HG02759 (cell line): ENCODE results near the gene PSMA7.
"Not testable (repeated sequence)": the region's sequence is repeated elsewhere in the genome, so short reads cannot be mapped to it uniquely, and the experiment has no call there.

Source experiments
- ATAC-seq: cut with Tn5 transposase; IDR thresholded peaks from one replicate; pipeline ENCODE4 v1.9.1; 2021; ENCODE audit warnings: mild to moderate bottlenecking, moderate library complexity; ENCODE audit not compliant: unreplicated experiment

Gene PSMA7

DNA sequence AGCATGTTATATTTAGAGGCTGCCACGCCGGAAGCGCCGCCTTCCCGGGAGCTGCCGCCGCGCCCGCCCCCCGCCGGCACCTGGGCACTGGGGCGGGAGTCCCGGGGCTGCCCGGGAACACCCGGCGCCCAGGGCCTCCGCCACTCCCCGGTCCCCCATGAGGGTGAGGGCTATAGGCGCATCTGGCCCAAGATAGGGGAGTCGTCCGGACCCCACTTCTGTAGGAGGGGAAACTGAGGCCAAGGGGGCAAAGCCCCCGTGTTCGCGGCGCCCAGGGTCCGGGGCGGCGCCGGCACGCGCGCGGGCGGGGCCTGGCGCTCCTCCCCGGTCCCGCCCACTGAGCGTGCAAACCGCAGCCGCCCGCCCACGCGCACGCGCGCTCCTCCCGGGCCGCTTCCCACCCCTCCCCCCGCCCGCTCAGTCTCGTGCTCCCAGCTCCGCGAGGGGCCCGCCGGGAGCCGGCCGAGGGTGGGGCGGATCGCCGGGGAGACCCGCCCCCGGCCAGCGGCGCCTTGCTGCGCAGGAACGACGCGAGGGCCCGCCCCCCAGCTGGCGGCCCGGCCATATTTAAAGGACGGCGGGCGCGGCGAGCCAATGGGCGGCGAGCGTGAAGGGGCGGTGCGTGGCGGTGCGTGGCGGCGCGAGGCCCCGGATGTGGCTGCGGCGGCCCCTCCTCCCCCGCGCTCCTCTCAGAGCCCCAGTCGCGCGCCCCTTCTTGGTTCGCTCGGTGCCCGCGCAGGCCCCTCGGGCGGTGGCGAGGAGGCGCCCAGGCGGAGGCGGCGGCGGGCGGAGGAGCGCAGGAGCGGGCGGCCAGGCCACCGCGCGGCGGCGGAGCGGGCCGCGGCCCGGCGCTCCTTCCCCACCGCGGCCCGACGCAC is 21.2 kb downstream of the PSMA7 start, which contains the start of gene LSM14B:
LSM14B (plus strand) TSS at position 700 of the 878 bp plus-strand sequence. CDS start 192 bp downstream, outside the sequence.
- peak; percentile 78 for ATAC-seq

DNA sequence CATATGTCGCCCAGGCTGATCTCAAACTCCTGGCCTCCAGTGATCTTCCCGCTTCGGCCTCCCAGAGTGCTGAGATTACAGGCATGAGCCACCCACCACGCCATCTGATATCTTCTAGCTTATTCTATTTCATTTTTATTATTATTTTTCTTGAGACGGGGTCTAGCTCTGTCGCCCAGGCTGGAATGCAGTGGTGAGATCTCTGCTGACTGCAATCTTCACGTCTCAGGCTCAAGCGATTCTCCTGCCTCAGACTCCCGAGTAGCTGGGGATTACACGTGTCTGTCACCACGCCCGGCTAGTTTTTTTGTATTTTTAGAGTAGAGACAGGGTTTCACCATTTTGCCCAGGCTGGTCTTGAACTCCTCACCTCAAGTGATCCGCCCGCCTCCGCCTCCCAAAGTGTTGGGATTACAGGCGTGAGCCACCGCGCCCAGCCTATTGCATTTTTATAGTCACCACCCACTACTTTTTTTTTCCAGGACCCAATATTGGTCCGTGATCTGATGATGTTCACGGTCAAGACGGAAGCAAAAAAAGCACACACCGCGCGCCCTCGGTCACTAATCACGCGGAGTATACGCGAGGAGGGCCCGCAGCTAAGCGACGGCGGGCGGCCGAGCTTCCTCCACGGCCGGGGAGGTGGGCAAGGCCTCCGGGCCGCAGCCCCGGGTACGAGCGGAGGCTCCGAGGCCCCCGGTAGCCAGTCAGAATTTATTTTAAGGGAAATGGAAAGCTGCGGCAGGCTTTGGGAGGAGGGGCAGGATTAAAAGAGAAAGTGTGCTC is 22.0 kb downstream of the PSMA7 start:
- ATAC-seq = peak; percentile 10

DNA sequence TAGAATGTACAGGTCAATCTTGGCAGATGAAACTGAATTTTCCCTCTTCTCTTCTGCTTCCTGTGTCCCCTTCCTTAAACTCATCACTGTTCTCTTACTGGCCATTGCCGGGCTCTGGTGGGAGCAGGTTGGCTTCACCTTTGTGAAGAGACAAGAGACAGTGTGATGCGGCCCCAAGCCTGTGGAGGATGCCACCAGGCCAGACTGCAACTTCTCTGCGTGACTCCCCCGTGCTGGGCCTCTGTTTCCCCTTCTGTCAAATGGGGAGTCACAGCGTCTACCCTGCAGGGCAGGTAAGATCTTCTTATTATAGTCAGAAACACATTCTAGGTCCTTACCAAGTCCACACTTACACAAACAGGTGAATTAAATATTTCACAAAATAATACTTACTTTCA is 22.8 kb downstream of the PSMA7 start:
- ATAC-seq = no peak

DNA sequence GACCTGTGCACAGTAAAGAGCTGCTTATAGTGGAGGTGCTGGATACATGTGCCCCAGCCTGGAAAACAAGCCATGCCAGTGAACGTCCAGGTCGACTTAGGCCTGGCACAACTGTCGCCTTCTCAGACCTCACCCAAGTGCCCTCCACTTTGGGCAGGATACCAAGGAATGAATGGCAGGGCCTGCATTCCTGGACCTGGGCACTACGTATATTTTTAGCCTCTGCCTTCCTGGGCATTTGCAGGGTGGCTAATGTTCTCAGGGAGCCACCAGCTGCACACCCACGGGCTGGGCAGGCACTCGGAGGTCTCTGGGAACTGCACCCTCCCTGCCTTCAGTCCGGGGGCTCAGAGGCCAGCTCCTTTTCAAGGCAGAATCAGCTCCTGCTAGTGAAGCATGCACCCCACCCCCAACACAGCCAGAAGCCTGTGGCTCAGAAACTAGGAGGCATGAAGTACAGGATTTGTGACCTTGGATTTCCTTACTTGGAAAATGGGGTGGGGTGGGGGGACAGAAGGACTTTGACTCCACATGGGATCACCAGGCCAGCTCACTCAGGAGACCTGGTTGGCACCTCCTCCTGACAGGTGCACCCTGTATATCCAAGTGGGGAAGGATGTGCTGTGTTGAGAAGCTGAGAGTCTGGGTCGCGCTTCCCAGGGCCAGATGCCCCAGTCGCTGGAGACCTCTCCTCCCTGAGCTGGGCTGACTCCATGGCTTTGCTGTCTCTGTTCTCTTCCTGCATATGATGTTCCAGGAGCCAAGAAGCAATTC is 23.4 kb downstream of the PSMA7 start:
- no peak for ATAC-seq

DNA sequence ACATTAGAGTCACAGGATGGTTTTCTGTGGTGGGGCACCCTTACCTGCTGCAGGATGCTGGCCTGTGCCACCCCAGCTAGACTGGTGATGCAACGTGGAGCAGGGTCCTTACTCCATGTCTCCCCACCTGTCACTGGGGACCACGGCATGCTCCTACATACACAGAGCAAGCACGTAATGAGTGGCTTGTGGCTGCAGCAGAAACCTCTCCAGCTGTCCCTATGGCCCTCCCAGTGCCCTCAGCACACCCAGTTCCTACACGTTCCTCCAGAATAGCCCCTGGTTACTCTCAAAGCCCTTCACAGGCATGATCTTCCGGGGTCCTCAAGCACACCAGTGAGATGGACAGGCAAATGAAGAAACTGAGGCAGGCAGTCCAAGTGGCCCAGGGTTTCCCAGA is 24.1 kb downstream of the PSMA7 start:
- ATAC-seq = no peak

DNA sequence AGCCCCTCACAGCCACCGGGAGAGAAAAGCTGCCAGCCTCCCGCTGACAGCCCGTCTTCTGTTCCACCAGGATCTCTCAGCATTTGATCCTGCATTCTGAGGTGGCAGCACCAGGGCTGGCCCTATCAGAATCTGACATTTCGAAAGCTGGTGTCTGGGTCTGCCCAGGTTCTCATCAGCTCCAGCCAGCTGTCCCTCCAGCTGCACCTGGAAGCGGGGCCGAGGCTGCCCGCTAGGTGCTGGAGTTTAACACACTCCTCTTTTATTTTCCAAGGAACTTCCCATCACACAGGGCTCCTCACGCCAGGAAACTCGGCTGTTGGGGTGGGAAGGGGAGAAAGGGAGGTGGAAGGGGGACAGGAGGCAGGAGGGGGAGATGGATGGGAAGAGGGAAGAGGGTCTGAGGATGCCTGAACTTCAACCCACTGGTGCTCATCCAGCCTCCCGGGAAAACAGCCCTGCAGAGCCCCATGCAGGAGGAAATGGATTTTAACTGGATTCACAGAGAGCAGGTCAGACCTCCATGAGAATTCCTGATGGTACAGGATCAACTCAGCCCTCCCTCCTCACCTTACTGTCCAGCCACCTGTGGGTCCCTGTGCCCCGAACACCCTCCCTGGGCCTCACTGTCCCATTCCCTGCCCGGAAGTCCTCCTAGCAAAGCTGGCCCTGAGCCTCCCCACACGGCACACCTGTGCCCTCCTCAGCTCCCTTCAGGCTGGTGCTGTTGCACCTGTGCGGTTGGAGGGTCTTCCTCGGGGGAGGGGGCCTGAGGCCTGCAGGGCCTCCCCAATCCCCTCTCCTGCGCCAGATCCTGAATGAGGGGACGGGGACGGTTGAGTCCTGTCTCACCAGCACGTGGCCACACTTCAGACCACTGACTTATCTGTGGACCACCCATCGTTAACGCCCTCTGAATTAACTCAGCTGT is 24.8 kb downstream of the PSMA7 start:
- ATAC-seq = no peak

DNA sequence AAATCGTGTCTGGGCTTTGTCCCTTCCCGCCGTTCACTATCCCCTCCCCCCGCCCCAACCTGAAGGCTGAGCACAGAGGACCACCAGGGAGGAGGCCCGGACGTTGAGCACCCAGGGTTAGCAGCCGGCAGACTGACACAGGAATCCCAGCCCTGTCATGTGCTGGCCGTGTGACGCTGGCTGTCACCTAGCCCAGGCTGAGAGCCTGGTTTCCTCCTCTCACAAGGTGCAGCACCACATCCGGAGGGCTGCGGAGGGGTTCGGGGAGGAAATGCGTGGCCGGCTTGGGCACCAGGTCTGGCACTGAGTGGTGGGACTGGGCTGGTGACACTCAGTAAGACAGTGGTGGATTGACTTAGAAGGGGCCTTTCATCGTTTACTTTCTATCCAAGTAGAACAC is 25.5 kb downstream of the PSMA7 start:
- ATAC-seq = no peak

DNA sequence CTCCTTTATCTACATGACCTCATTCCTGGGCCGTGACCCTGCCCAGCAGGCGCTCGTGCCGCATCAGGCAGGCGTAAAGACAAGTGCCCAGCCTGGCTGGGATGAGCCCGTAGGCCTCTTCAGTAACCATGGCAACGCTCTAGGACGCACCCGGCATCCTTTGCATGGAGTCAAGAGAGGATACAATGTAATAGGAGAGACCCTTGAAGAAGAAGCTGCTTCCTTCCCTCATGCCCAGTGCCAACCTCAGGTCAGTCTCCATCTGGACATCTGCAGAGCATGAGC is 25.9 kb downstream of the PSMA7 start:
- ATAC-seq = no peak

DNA sequence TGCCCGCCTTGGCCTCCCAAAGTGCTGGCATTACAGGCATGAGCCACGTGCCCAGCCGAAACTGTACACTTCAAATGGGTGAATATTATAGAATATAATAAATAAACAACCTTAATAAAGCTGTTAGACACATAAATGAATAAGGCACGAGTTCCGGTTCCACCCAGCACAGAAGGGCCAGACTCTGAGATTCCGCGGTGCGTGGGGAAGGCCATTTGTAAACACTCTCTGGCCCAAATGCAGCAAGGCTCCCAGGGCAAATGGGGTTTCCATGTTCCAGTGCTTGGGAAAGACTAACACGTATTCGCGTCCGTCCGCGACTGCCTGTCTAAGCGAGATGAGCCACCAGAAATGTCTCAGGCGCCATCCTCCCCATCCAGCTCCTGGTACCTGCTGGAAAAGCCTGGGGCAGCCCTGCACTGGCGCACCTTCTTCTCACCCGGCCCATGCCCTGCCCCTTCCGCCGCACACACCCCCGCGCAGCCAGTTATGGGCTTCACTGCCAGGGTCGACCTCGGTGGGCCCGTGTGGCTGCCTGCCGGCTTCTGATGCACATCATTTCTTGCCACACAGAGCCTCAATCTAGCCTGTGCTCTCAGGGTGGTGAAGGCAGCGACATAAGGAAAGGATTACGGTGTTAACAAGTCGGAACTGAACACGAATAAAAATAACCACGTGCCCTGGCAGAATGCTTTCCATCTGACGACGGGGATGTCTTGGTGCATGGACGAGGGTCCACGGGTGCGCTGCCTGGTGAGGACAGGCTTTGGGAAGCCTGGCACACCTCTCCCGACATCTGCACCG is 26.4 kb downstream of the PSMA7 start:
- no peak for ATAC-seq

DNA sequence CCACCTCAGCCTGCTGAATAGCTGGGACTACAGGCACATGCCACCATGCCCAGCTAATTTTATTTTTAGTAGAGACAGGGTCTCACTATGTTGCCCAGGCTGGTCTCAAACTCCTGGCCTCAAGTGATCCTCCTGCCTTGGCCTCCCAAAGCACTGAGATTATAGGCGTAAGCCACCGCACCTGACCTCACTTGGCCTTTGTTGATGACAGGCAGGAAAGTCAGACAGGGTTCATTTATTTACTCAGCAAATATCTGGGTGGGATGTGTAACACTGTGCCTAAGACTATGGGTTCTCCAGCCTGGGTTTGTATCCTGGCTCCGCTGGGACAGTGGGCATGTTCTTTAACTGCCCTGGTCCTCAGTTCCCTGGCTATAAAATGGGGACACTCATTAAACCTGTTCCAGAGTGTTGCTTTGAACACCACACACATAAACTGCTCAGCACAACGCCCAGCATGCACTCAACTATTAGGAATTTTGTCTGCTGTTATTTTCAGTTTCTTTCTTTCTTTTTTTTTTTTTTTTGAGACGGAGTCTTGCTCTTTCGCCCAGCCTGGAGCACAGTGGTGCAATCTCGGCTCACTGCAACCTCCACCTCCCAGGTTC is 27.3 kb downstream of the PSMA7 start:
- not testable (repeated sequence) for ATAC-seq

DNA sequence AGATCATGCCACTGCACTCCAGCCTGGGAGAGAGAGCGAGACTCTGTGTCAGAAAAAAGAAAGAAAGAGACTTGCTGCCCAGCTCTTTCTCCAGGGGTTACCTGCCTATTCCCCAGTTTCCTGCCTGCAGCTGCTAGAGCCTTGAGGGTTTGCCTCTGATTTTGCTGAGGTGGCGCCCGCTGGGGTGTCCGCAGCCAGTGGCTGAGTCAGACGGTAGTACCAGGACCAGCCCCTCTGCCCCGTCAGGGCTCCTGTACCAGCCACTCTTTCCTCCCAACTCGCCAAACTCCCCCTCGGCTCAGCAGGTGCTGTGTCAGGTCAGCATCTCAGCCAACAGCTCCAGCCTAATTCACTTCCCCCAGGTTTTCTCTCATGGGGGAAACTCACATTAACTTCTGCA is 28.3 kb downstream of the PSMA7 start:
- no peak for ATAC-seq

DNA sequence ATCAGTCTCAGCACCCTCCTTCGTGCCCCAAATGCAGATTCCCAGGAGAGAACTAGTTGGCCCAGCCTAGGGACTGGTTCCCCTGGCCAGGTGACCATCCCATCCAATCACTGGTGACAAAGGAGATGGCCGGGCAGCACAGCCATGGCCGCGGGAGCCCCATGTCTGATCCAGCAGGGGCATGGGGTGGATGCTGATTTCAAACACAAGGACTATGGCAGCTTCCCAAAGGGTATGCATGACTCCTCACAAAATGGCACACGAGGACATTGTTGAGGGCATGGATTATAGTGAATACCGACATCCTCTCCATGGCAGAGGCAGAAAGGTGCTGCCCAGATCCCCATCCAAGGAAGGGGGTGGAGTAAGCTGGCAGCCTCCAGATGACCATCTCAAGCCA is 30.8 kb downstream of the PSMA7 start:
- ATAC-seq = no peak

DNA sequence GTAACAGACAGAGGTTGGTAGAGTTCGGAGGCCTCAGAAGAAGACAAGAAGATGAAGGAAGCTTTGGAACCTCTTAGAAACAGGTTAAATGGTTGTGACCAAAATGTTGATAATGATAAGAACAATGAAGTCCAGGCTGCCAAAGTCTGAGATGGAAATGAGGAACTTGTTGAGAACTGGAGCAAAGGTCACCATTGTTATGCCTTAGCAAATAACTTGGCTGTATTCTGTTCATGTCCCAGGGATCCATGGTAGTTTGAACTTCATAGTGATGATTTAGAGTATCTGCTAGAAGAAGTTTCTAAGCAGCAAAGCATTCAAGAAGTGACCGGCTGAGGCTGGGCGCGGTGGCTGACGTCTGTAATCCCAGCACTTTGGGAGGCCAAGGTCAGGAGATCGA is 32.0 kb downstream of the PSMA7 start:
- ATAC-seq = no peak

DNA sequence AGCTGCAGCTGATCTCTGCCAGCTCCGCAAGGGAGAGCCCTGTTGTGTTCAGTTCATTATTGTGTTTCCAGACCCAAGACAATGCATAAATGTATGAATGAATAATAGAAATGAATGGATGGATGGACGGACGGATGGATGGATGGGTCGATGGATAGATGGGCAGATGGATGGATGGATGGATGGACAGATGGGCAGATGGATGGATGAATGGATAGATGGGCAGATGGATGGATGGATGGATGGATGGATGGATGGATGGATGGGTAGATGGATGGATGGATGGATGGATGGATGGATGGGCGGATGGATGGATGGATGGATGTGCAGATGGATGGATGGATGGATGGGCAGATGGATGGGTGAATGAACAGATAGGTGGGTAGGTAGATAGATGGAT is 37.6 kb downstream of the PSMA7 start:
- ATAC-seq = no peak

DNA sequence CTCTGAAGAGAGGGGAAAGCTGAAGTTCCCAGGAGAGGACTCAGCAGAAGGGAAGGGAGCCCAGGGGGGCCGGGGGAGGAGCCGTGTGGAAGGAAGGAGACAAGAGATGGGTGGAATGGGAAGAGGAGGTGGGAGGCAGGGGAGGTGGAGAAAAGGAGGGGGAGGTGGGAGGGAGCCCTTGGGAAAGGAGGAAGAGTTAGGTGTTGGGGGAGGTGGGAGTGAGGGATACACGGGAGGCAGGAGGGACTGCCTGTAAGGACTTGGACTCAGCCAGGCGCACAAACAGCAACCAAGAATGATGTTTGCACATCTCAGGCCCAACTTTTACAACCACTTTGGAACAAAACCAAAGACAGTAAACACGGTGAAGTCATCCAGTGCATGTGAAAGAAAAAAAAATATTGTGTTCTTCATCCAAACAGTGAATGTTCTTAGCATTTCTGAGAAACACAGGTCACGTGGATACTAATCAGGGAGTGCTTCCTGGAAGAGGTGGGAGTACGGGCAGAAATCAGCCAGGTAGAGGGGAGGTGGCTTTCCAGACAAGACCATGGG is 38.3 kb downstream of the PSMA7 start:
- no peak for ATAC-seq

DNA sequence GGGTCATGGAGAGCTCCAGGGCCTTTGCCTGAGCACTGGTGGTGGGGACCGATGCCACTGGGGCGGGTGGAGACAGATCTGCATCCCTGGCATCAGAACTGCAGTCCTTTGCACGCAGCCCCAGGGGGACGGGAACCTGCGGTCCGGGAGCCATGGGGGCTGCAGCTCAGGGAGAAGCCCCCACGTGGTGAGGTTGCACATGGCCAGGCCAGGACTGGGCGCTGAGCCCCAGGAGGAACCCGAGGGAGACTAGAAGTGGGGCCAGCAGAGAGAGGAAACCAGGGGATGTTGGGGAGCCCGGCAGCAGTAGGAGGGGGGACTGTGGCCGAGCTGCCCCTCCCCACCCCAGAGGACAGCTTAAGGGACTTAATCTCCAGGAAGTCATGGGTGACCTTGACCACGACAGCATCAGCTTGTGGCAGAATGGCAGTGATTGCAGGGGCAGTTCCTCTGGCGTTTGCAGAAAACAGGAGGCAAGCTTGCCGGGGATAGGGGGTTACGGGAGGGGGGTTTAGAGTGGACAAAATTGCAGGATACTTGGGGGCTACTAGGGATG is 38.9 kb downstream of the PSMA7 start:
- ATAC-seq = no peak

DNA sequence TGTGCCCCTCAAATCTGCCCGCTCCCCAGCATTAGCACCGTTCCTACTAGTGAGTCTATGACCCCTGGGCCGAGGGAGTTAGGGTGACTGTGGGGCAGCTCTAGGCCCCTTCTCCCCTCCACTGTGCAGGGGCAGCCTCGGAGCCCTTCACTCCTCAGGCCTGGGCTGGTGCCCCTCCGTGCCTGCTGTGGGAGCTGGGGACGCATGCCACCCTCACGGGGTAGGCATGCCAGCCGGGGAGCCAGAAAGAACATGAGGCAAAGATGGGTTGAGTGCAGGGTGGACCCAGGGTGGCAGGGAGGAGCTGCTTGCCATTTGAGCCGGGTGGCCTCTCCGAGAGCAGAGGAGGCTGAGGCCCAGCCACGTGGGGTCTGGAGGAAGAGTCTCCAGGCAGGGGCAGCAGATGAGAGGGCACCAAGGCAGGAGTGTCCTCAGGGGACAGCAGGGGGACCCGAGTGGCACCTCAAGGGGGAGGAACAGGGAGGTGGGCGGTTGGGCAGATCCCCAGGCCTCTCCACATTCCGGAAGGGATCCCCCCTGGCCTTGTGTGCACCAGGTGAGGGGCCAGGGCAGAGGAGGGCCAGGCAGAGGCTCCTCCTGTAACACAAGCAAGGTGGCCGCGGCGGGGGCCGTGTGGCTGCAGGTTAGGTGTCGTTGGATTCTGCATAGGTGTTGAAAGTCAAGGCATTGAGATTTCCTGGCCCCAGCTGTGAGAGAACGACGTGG is 39.5 kb downstream of the PSMA7 start:
- ATAC-seq = no peak

DNA sequence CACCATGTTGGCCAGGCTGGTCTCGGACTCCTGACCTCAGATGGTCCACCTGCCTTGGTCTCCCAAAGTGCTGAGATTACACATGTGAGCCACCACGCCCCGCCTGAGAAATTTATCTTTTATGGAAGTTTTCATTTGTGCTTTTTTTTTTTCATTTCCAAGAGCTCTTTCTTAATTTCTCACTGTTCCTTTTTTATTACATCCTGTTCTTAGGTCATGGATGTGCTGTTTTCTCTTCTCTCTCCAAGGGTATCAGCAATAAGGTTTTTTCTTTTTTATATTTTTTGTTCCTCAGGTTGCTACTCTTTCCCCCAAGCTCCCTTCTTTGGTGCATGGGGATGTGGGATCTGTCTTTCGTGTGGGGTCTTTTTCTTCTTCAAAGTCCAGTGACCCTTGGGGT is 42.1 kb downstream of the PSMA7 start:
- ATAC-seq = no peak
